T-cell (primary cell): ENCODE data around the gene SCCPDH. TPM values are rescaled to one million over a fixed set of nuclear protein-coding genes. Genes with fewer than 3 reads are reported as not detected.
A peak's percentile ranks its signal among the peaks of the same experiment; 100 is the strongest.

Experiments
- ATAC-seq, 4 experiments: fragments of 200-7000 bp in 3 of 4; fragments of 150-1000 bp in 1 of 4; cut with Tn5 transposase; replicated peaks in 1 of 4; 1 replicate in 3 of 4; 2 replicates in 1 of 4; pipeline ENCODE4 v1.10.0; 2021; ENCODE audit warnings: moderate library complexity in 3 of 4, mild to moderate bottlenecking in 2 of 4, moderate number of reproducible peaks in 1 of 4
- CTCF ChIA-PET, 2 donors: fragments of 300-600 bp; sonication (Branson Sonifier 250); formaldehyde crosslinking; loops; one replicate each; lab custom pipeline; 2022; ENCODE audit warnings: antibody characterized with exemption in 2 of 2; lab: Charles Lee
- POLR2A ChIA-PET, 2 donors: fragments of 300-600 bp; sonication (Branson Sonifier 250); formaldehyde crosslinking; loops; one replicate each; lab custom pipeline; 2022; ENCODE audit warnings: antibody characterized with exemption in 2 of 2; lab: Charles Lee
- DNase-seq, 35 experiments: peaks; one replicate each; pipeline versions ENCODE4 v3.0.0 to v3.0.0-alpha.2; 2013 to 2023
- H3K27ac ChIP-seq: one replicate; pipeline ENCODE4 v1.5.1; 2013; ENCODE audit warnings: low read length
- H3K27me3 ChIP-seq, 2 experiments: replicated peaks in 1 of 2; 1 replicate in 1 of 2; 2 replicates in 1 of 2; pipeline versions ENCODE4 v1.6.1 to v1.7.0; 2013; ENCODE audit warnings: low read length in 1 of 2, mixed read lengths in 1 of 2; ENCODE audit not compliant: control insufficient read depth in 2 of 2, insufficient read depth in 2 of 2; ENCODE audit errors: extremely low read depth in 1 of 2
- H3K36me3 ChIP-seq, 2 donors: 1 replicate in 1 of 2; 2 replicates in 1 of 2; pipeline versions ENCODE4 v1.6.1 to v1.7.0; 2013; ENCODE audit warnings: low read length in 1 of 2; ENCODE audit not compliant: control insufficient read depth in 2 of 2, insufficient read depth in 1 of 2; ENCODE audit errors: extremely low read depth in 1 of 2
- H3K4me1 ChIP-seq, 2 experiments: 1 replicate in 1 of 2; 2 replicates in 1 of 2; pipeline versions ENCODE4 v1.6.1 to v1.7.0; 2013; ENCODE audit warnings: low read length in 2 of 2, mixed read lengths in 1 of 2; ENCODE audit not compliant: insufficient read depth in 2 of 2, control insufficient read depth in 1 of 2; ENCODE audit errors: extremely low read depth in 1 of 2
- H3K4me3 ChIP-seq, 2 donors: 1 replicate in 1 of 2; 2 replicates in 1 of 2; pipeline versions ENCODE4 v1.5.1 to v1.7.0; 2013; ENCODE audit warnings: mild to moderate bottlenecking in 2 of 2, low read length in 1 of 2, moderate library complexity in 1 of 2; ENCODE audit not compliant: control insufficient read depth in 1 of 2; ENCODE audit errors: extremely low read depth in 1 of 2
- H3K9me3 ChIP-seq: 2 replicates; pipeline ENCODE4 v1.7.0; 2013
- H3K27ac Mint-ChIP-seq, 2 donors: one replicate each; pipeline ENCODE4 v1.8.0; 2020 to 2021; ENCODE audit warnings: mild to moderate bottlenecking in 2 of 2, mixed read lengths in 2 of 2
- H3K27me3 Mint-ChIP-seq, 2 donors: one replicate each; pipeline ENCODE4 v1.8.0; 2021 to 2022; ENCODE audit warnings: mixed read lengths in 2 of 2
- H3K36me3 Mint-ChIP-seq: one replicate; pipeline ENCODE4 v1.8.0; 2021; ENCODE audit warnings: mixed read lengths
- H3K4me1 Mint-ChIP-seq, 3 donors: one replicate each; pipeline ENCODE4 v1.8.0; 2020 to 2022; ENCODE audit warnings: mixed read lengths in 3 of 3, mild to moderate bottlenecking in 1 of 3
- H3K4me3 Mint-ChIP-seq, 3 donors: one replicate each; pipeline ENCODE4 v1.8.0; 2020 to 2022; ENCODE audit warnings: mild to moderate bottlenecking in 3 of 3, mixed read lengths in 3 of 3, moderate library complexity in 3 of 3
- H3K9me3 Mint-ChIP-seq, 3 donors: one replicate each; pipeline ENCODE4 v1.8.0; 2020 to 2022; ENCODE audit warnings: mixed read lengths in 3 of 3
- WGBS: methylation state at CpG from one replicate; pipeline ENCODE4 v1.1.5; 2013; ENCODE audit warnings: missing lambda C conversion rate; ENCODE audit not compliant: insufficient coverage; 5-methylcytosine and 5-hydroxymethylcytosine counted together
- total RNA-seq, 35 experiments: library from RNA in 6 of 35; stranded (reverse) in 6 of 35; fragments of 120-200 nt in 1 of 35; gene quantifications; one replicate each; pipeline versions ENCODE4 v1.2.1 to v1.2.4 and lab custom pipeline; 2013 to 2026

Gene SCCPDH
- total RNA-seq, 5 donors from 2014 or later (not counting 1 experiment from before 2014, with no cell fraction given) = 3.7 to 6.2 (median 4.5) TPM

DNA sequence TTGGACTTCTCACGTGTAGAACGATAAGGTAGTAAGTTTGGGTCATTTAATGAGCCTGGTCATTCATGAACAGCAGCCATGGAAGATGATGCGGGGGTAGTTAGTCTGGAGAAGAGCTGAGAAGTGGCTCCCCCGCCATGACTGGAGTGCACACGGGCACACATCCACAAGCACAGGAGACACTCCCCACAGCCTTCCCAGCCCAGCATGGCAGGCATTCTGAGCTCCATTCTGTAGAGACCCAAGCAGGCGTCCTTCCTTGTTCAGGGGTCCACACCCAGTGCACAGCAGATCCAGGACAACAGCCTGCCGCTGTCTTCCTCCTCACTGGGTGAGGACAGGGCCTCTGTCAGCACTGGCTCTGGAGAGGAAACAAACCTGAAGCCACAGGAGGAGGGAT is 57.0 kb downstream of the SCCPDH start:
- Histone ChIP-seq H3K9me3 (no peaks in the 10 kb centered on the region), H3K27ac (no peak overlapping the region), H3K36me3 (peaks cover 3% of the 10 kb centered on the region in 2 donors), H3K4me1 (peaks cover 8 to 20% of the 10 kb centered on the region in 2 experiments), H3K4me3 (no peak overlapping the region), H3K27me3 (peaks cover 0 to 14% of the 10 kb centered on the region in 2 experiments)
- POLR2A ChIA-PET = no interaction called here
- Mint-ChIP-seq H3K27ac (no peak overlapping the region), H3K36me3 (no peaks in the 10 kb centered on the region), H3K4me1 (peaks cover 14 to 22% (median 15%) of the 10 kb centered on the region in 3 donors), H3K4me3 (no peak overlapping the region), H3K9me3 (no peaks in the 10 kb centered on the region), H3K27me3 (peaks cover 0 to 8% of the 10 kb centered on the region in 2 donors)
- no peak for ATAC-seq
- CTCF ChIA-PET = no interaction called here
- WGBS = 89% methylated on average over 3 of the region's 7 CpGs
- DNase-seq = no peak

DNA sequence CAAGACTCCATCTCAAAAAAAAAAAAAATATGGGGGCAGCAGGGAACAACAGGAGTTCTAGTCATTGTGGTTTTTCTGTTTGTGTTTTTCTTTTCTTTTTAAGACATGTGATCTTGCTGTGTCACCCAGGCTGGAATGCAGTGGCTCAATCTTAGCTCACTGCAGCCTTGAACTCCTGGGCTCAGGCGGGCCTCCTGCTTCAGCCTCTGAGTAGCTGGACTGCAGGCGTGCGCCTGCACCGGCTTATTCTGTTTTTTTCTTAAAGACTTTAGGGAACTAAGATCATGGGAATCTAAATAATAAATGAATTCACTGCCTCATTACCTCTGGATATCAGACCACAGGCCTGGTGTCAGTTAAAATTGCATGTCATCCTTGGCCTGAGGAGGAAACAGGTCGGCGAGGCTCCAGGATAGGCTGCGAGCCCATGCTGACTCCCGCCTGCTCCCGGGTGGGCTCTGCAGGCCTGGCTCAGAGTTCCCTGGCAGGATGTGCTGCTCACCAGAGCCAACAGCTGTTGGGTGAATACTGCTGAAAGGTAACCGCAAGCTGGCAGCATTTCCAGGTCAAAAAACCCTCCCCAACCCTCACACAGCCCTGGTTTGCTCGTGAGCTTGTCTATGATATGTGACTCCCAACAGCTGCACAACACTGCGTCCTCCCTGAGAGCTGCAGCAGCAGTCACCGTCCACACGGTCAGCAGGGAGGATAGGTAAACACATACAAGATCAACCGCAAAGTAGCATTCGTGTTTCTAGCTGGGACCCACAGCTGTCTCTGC is 58.1 kb downstream of the SCCPDH start:
- H3K27me3 Mint-ChIP-seq = peaks cover 0 to 8% of the 10 kb centered on the region in 2 donors
- H3K36me3 Mint-ChIP-seq = no peaks in the 10 kb centered on the region
- no peak overlapping the region for H3K27ac Mint-ChIP-seq
- ChIA-PET CTCF (no interaction called here), POLR2A (interaction anchor here in 1 of 2 donors (0.6 kb wide), 1 partner anchor 39 kb away, joined by 3 read pairs; no protein-coding TSS in a partner anchor)
- Histone ChIP-seq H3K9me3 (no peaks in the 10 kb centered on the region), H3K27ac (no peak overlapping the region), H3K36me3 (peaks cover 0 to 3% of the 10 kb centered on the region in 2 donors), H3K4me1 (peaks cover 8 to 20% of the 10 kb centered on the region in 2 experiments), H3K27me3 (peaks cover 0 to 18% of the 10 kb centered on the region in 2 experiments), H3K4me3 (no peak overlapping the region)
- H3K4me3 Mint-ChIP-seq = peak overlapping the region in 1 of 3 donors; percentile 43
- peaks cover 14 to 22% (median 15%) of the 10 kb centered on the region in 3 donors for H3K4me1 Mint-ChIP-seq
- no peaks in the 10 kb centered on the region for H3K9me3 Mint-ChIP-seq
- ATAC-seq (peak; percentile 9 to 47 (median 38)), DNase-seq (peak in 3 of 35 experiments; percentile 3 to 14 (median 7))
- WGBS = 32% methylated on average over 11 of the region's 16 CpGs

DNA sequence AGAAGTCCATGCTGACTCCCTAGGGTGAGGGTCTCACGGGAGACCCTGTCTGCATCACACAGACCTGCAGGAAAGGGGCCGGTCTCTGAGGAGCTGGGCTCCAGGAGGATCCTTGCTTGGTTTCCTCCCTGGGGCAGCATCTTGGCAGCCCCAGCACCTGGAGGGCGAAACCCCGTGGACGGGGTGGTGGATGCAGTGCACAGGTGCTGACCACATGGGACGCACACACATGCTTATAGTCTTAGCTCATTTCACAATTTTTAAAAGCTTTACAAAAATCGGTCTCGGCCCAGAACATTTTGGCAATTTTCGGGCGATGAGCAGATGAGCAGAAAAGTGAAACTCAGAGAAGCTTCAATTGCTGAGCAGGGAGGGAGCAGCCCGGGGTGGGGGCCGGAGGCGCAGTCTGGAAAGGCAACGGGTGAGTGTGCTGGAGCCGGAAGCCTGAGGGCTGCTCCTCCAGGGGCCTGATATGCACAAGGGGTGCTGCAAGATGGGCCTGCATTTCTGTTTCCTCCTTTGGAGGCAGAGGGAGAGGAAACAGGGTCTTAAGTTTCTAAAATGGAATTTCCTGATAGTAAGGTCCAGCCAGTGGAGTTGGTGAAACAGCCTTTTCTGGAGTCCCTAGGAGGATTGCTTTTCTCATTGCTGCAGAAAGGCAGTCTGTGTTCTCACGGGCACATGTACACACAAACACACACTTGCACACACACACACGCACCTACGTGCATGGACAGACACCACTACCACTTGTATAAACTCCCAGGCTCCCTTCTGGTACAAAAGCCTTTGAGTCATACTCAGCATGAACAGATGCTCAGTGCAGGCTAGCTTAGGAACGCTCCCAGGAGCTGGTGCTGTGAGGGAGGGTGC is 60.6 kb downstream of the SCCPDH start:
- Histone ChIP-seq H3K4me3 (peak overlapping the region in 1 of 2 donors; percentile 48), H3K9me3 (no peaks in the 10 kb centered on the region), H3K27me3 (peaks cover 0 to 38% of the 10 kb centered on the region in 2 experiments), H3K27ac (no peak overlapping the region), H3K36me3 (peaks cover 0 to 3% of the 10 kb centered on the region in 2 donors), H3K4me1 (peaks cover 8 to 22% of the 10 kb centered on the region in 2 experiments)
- DNase-seq (peak in 10 of 35 experiments; percentile 4 to 20 (median 10)), ATAC-seq (peak; percentile 46 to 65 (median 59))
- Mint-ChIP-seq H3K4me1 (peaks cover 18 to 24% (median 19%) of the 10 kb centered on the region in 3 donors), H3K4me3 (peak overlapping the region; percentile 48 to 58 (median 55)), H3K27ac (no peak overlapping the region), H3K36me3 (no peaks in the 10 kb centered on the region), H3K27me3 (peaks cover 4 to 19% of the 10 kb centered on the region in 2 donors), H3K9me3 (no peaks in the 10 kb centered on the region)
- WGBS = 21% methylated on average over 15 of the region's 19 CpGs
- CTCF ChIA-PET = no interaction called here
- POLR2A ChIA-PET = no interaction called here

DNA sequence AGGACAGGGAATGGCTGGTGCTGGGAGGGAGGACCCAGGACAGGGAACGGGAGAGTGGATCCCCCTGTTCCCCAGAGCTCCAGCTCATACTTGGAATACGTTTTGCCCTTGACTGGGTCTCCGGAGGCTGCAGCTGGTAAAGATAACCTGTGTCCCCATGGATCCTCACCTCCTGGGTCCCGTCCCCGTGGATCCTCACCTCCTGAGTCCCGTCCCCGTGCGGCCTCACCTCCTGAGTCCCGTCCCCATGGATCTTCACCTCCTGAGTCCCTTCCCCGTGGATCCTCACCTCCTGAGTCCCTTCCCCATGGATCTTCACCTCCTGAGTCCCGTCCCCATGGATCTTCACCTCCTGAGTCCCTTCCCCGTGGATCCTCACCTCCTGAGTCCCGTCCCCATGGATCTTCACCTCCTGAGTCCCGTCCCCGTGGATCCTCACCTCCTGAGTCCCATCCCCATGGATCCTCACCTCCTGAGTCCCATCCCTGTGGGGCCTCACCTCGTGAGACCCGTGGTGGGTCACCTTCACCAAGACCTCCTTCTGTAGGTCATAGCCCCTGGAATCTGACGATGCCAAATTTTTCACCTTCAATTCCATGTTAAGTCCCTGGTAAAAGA is 61.4 kb downstream of the SCCPDH start:
- Histone ChIP-seq H3K9me3 (no peaks in the 10 kb centered on the region), H3K4me3 (no peak overlapping the region), H3K36me3 (peaks cover 0 to 3% of the 10 kb centered on the region in 2 donors), H3K27ac (no peak overlapping the region), H3K4me1 (peaks cover 8 to 22% of the 10 kb centered on the region in 2 experiments), H3K27me3 (peaks cover 0 to 45% of the 10 kb centered on the region in 2 experiments)
- WGBS = 90% methylated on average over 17 of the region's 18 CpGs
- ATAC-seq (no peak), DNase-seq (no peak)
- Mint-ChIP-seq H3K27me3 (peaks cover 4 to 27% of the 10 kb centered on the region in 2 donors), H3K9me3 (no peaks in the 10 kb centered on the region), H3K4me3 (peak overlapping the region in 1 of 3 donors; percentile 48), H3K4me1 (peaks cover 18 to 24% (median 19%) of the 10 kb centered on the region in 3 donors), H3K27ac (no peak overlapping the region), H3K36me3 (no peaks in the 10 kb centered on the region)
- ChIA-PET CTCF (no interaction called here), POLR2A (no interaction called here)

DNA sequence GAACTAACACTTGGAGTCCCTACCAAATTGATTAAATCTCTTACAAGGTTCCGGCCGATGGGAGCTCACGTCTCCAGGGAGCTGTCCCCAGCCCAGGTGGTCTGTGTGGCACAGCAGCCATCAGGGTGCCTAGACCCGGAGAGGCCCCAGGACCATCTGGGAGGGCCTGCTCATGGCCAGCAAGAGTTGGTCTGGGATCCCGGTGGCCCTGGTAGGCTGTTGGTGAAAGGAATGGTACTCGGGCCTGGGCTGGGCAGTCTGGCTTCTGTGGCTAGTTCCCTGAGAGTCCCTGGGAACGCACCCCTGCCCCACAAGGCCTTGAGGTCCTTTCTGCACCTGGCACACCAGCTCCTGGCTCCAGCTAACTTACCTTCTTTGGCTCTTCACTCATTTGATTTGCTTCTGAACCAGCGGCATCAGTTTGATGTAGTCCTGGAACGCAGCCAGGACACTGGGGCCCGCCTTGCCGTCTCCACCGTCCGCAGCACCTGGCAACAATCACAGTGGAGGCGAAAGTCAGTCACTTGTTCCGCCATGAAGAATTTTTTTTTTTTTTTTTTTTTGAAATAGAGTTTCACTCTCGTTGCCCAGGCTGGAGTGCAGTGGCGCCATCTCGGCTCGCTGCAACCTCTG is 62.5 kb downstream of the SCCPDH start:
- DNase-seq = no peak
- Histone ChIP-seq H3K9me3 (no peaks in the 10 kb centered on the region), H3K27me3 (peaks cover 0 to 52% of the 10 kb centered on the region in 2 experiments), H3K36me3 (no peaks in the 10 kb centered on the region), H3K4me1 (peaks cover 8 to 22% of the 10 kb centered on the region in 2 experiments), H3K4me3 (no peak overlapping the region), H3K27ac (no peak overlapping the region)
- H3K4me3 Mint-ChIP-seq = no peak overlapping the region
- H3K27me3 Mint-ChIP-seq = peaks cover 4 to 26% of the 10 kb centered on the region in 2 donors
- 82% methylated on average over 10 of the region's 19 CpGs for WGBS
- H3K4me1 Mint-ChIP-seq = peaks cover 18 to 24% (median 19%) of the 10 kb centered on the region in 3 donors
- ATAC-seq = no peak
- no peak overlapping the region for H3K27ac Mint-ChIP-seq
- ChIA-PET CTCF (no interaction called here), POLR2A (no interaction called here)
- no peaks in the 10 kb centered on the region for H3K9me3 Mint-ChIP-seq
- no peaks in the 10 kb centered on the region for H3K36me3 Mint-ChIP-seq
